Sigmoid colon (tissue), 4 donors: Measurements from ENCODE around the gene IFIT1.

Experiments
- CTCF ChIP-seq, 4 experiments: fragments of 450-650 bp in 3 of 4; fragments of 200-600 bp in 1 of 4; IDR thresholded peaks; one replicate each; pipeline ENCODE4 v1.5.1; 2016 to 2019; ENCODE audit warnings: antibody characterized with exemption in 4 of 4, mild to moderate bottlenecking in 3 of 4, moderate library complexity in 2 of 4
- EP300 ChIP-seq, 4 donors: sonication (generic); formaldehyde crosslinking; IDR thresholded peaks; one replicate each; pipeline ENCODE4 v1.6.1; 2017; ENCODE audit warnings: antibody characterized with exemption in 4 of 4
- POLR2A ChIP-seq, 2 donors: fragments of 450-650 bp; IDR thresholded peaks; one replicate each; pipeline ENCODE4 v1.6.1; 2016; ENCODE audit warnings: antibody characterized with exemption in 2 of 2, mild to moderate bottlenecking in 2 of 2, moderate library complexity in 2 of 2
- POLR2AphosphoS5 ChIP-seq, 4 donors: sonication (generic); formaldehyde crosslinking; IDR thresholded peaks; one replicate each; pipeline ENCODE4 v1.6.1; 2017; ENCODE audit warnings: antibody characterized with exemption in 4 of 4

- TF ChIP-seq CTCF (IDR thresholded peaks at IDR 0.05): no peak
- no peak for TF ChIP-seq POLR2AphosphoS5 (IDR thresholded peaks at IDR 0.05)
- TF ChIP-seq POLR2A (IDR thresholded peaks at IDR 0.05): no peak
- no peak for TF ChIP-seq EP300 (IDR thresholded peaks at IDR 0.05)
Measured at GRCh38 chr10:89454561-89455347, 62.3 kb downstream of the IFIT1 start.
